Esophagus squamous epithelium (tissue), 4 donors: ENCODE results near the gene EXOSC3.

Experiments used
- POLR2A ChIP-seq, 4 donors: fragments of 450-650 bp; IDR thresholded peaks; one replicate each; pipeline ENCODE4 v1.6.1; 2017; ENCODE audit warnings: antibody characterized with exemption in 4 of 4, mild to moderate bottlenecking in 4 of 4, moderate library complexity in 3 of 4
- TF ChIP-seq, protein P1 (sequence below), 6 experiments: fragments of 450-650 bp in 4 of 6; fragments of 200-600 bp in 2 of 6; sonication (generic) in 2 of 6; IDR thresholded peaks; one replicate each; pipeline ENCODE4 v1.5.1; 2016 to 2019; ENCODE audit warnings: antibody characterized with exemption in 6 of 6, mild to moderate bottlenecking in 4 of 6, moderate library complexity in 4 of 6

DNA sequence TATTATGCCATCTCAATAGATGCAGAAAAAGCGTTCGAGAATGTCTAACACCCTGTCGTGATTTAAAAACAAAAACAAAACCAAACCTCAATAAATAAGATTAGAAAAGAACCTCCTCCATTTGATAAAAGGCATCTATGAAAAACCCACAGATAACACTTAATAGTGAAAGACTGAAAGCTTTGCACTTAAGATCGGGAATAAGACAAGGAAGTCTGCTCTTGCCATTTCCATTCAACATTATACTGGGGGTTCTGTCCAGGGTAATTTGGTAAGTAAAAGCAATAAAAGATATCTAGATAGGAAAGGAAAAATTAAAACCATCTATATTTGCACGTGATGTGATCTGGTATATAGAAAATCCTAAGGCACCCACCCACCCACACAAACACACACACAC, 7.3 kb upstream of the EXOSC3 start:
- TF ChIP-seq, protein P1, sequence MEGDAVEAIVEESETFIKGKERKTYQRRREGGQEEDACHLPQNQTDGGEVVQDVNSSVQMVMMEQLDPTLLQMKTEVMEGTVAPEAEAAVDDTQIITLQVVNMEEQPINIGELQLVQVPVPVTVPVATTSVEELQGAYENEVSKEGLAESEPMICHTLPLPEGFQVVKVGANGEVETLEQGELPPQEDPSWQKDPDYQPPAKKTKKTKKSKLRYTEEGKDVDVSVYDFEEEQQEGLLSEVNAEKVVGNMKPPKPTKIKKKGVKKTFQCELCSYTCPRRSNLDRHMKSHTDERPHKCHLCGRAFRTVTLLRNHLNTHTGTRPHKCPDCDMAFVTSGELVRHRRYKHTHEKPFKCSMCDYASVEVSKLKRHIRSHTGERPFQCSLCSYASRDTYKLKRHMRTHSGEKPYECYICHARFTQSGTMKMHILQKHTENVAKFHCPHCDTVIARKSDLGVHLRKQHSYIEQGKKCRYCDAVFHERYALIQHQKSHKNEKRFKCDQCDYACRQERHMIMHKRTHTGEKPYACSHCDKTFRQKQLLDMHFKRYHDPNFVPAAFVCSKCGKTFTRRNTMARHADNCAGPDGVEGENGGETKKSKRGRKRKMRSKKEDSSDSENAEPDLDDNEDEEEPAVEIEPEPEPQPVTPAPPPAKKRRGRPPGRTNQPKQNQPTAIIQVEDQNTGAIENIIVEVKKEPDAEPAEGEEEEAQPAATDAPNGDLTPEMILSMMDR (IDR thresholded peaks at IDR 0.05) = no peak
- no peak for TF ChIP-seq POLR2A (IDR thresholded peaks at IDR 0.05)
